Dermis blood vessel endothelial cell (primary cell): ENCODE data around the gene SLC7A4. TPM values are rescaled to one million over a fixed set of nuclear protein-coding genes. Genes with fewer than 3 reads are reported as not detected.
A peak's percentile ranks its signal among the peaks of the same experiment; 100 is the strongest.
"Not testable (repeated sequence)": the region's sequence is repeated elsewhere in the genome, so short reads cannot be mapped to it uniquely, and the experiment has no call there.

Experiments
- DNase-seq: peaks from one replicate; pipeline ENCODE4 v3.0.0; 2010
- total RNA-seq: library from RNA; depleted of rRNA; stranded (reverse); fragments of >200 nt; gene quantifications from 2 replicates; pipeline ENCODE4 v1.2.3, GENCODE V29; 2014

Gene SLC7A4, protein sequence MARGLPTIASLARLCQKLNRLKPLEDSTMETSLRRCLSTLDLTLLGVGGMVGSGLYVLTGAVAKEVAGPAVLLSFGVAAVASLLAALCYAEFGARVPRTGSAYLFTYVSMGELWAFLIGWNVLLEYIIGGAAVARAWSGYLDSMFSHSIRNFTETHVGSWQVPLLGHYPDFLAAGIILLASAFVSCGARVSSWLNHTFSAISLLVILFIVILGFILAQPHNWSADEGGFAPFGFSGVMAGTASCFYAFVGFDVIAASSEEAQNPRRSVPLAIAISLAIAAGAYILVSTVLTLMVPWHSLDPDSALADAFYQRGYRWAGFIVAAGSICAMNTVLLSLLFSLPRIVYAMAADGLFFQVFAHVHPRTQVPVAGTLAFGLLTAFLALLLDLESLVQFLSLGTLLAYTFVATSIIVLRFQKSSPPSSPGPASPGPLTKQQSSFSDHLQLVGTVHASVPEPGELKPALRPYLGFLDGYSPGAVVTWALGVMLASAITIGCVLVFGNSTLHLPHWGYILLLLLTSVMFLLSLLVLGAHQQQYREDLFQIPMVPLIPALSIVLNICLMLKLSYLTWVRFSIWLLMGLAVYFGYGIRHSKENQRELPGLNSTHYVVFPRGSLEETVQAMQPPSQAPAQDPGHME
- total RNA-seq: not detected in 2 replicates

GRCh38 chr22:21032037-21032867, at the start of gene SLC7A4:
Gene SLC7A4, minus strand, starts transcription at chr22:21032561. Its CDS starts 749 bp downstream, at chr22:21031812.
- DNase-seq: no peak

DNA sequence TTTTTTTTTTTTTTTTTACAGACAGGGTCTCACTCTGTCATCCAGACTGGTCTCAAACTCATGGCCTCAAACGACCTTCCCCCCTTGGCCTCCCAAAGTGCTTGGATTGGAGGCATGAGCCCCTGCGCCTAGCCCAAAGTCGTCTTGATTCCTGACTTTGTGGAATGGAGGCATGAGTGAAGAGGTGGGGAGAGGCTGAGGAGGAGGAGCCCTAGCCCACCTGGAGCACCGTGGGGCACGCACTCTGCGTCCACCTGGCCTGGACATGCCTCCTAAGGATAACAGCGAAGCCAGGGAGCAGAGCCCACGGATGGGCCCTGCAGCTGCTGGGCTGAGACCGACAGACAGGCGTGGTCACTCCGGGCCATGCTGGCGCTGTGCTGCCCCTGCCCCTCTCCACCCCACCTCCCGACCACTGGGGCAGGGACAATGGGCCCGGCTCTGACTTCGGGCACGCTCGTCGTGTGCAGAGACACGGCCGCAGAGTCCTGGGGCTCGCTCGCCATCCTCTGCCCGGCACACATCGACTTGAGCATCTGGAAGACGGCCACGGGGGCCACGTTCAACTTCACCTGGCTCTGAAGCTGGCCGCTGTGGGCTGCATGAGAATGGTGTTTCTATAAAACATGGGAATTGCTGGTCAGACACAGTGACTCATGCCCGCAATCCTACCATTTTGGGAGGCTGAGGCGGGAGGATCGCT, 48.2 kb upstream of the SLC7A4 start:
- DNase-seq: no peak

DNA sequence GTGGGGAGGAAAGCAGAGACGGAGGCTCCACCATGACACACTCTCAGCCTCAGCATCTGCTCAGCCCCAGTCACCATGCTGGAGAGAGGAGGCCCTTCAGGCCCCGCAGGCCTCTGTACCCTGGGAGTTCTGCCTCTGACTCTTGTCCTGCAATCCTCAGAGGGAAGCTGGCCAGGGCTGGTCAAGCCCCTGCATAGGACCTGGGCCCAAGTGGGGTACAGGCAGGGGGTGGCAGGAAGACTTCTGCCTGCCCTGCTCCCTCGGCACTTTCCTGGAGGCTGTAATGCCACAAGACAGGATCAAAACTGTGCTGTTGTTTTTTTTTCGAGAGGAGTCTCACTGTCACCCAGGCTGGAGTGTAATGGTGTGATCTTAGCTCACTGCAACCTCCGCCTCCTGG, 47.1 kb upstream of the SLC7A4 start:
- no peak for DNase-seq

DNA sequence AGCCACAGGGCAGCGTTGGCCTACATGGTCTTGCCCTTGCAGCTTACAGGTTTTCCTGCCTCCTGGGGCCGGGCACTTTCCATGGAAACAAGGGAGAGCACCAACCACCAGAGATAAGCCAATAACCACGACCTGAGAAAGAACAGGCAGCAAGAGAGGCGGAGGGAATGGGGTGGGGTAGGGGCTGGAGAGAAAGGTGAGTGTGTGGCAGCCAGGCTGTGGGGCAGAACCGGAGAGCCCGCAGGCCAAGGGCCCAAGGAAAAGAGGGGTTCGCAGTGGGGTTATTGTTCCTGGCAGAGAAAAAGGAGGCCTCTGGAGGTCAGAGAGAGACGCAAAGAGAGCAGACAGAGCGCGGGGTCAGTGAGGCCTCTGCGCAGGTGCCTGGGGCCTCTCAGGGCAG, 46.6 kb upstream of the SLC7A4 start:
- DNase-seq: no peak

DNA sequence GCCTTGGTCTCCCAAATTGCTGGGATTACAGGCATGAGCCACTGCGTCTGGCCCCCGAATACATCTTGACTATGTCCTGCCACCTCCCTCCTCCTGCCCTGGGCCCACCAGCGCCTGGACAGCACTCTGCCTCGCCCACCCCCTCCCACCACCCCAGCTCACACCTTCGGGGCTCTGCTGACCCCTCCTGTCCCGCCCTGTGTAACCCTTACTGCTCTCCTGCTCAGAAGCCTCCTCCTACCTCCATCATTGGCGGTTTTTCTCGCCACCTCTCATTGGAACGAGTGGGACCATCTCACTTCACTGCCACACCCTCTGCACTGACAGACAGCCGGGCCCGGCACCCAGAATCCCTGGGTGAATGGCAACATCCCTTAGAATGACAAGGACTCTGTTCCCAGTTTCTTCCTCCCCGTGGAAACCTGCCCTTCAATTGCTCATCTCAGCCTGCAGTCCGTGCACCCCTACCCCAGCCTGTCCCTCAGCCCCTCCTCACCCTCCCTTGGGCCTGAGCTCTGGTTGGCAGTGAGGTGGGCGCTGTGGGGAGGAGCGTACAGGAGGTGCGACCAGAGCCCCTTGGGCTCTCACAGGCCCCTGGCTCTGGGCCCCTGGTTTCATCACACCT, 45.6 kb upstream of the SLC7A4 start:
- DNase-seq: no peak

- no peak for DNase-seq
Observed at GRCh38 chr22:21076912-21077625, 44.7 kb upstream of the SLC7A4 start.

DNA sequence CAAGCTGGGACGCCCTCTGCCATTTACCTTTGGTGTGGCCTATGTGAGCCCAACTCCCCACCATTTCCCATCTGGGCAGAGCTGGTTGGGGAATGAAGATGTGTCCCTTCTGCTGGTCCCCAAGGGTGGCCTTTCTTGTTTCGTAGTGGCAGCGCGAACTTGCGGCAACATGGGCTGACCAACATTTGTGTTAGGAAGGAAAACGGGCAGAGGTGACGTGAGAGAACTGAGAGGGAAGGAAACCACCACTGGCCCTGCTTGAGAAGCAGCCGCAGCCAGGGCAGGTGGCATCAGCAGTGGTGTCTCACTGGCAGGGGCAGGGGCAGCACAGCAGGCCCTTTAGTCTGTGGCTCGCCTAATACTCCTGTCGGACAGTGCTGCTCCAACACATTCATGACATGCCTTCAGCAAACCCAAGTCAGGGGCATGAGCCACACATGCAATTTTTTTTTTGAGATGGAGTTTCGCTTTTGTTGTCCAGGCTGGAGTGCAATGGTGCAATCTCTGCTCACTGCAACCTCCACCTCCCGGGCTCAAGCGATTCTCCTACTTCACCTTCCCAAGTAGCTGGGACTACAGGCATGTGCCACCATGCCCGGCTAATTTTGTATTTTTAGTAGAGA, 43.3 kb upstream of the SLC7A4 start:
- no peak for DNase-seq

- DNase-seq: peak; percentile 9
Observed at GRCh38 chr22:21074102-21074715, 41.8 kb upstream of the SLC7A4 start.

DNA sequence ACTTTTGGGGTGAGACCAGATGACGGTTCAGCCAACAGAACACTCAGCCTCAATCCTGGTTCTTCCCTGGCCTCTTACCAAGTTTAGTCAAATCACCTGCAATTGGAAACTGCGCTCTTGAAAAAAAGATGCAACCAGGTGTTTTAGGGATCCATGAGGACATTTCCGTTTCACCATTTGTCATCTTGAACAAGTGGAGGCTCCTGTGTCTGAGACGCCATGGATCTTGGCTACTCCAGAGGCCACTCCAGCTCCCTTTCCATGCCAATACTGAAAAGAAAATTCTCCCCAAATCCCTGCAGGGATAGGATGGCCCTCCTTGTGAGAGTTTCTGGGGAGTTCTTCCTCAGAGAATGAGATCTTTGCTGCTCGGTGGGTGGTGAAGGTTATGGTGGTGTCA, 41.1 kb upstream of the SLC7A4 start:
- DNase-seq: no peak

GRCh38 chr22:21073023-21073422, 40.7 kb upstream of the SLC7A4 start:
- DNase-seq: no peak

DNA sequence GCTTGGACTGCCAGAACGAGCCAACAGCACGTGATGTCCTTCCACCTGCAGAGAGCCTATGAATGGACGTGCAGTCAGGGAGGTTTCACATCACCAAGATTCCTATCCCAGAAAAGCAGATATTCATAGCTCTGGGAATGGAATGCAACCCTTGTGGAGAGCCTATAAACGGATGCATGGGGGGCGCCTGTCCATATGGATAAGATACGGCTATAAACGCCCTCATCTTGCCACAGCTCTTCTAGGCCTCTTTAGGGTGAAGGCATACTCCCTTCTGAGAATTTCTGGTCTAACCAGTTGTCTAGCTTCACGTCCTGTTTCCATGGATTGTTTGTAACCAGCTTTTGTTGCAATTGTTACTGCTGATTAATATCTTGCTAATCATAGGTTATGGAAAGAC, 39.4 kb upstream of the SLC7A4 start:
- not testable (repeated sequence) for DNase-seq

DNA sequence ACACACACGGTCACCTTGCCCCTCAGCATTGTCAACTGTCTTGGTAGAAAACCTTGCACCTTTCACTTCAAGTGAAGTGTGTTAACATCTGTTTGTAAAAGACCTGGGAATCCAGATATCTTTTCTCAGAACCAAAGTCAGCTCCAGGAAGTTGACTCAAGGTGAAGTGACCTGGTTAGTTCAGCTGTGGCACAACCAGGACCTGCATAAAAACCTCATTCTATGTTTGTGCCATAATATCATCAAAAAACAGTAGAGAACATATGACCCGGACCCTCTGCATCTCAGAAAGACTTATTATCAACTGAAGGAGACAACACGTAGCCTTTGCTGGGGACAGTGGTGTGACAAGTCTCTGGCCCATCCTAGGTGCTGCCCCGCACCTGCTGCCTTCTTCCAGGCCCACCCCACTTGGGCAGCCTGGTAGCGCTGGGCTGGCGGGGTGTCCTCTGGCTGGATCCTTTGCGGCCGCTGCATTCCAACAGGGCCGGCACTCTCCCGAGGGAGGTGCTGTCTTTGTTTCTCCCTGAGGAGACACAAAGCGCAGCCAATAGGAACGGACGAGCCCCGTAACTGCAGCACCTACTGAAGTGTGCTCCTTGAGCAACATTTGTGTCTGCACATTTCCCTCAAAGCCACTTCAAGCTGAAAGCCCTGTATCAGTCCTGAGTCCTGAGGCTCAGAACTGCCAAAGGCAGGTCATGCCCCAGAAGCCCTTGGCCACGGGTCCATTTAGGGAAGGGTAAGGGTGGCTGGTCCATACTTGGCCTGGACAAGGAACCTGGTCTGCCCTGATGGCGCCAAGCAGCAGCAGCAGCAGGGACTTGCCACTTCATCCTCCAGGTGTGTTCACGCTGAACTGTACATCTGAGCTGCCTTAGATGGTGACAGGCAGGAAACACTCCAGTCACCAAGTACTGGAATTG, 38.6 kb upstream of the SLC7A4 start:
- DNase-seq: no peak

DNA sequence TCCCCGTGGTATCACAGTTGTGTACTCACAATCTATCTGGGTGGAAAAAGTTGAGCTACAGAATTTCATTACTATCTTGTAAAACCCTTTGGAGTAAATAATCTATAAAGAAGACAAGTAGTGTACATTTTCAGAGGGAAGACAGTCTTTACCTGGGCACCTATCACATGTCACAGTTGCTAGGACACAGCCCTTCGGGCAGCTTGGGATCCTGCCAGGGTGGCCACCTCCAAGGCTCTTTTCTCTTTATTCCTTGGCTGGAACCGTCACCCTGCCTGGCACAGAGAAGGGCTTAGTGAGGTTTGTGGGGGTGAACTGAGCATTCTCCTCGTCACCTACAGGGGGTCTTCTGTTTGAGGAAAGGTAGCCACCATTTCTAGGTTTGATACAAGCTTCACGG, 37.0 kb upstream of the SLC7A4 start:
- no peak for DNase-seq

DNA sequence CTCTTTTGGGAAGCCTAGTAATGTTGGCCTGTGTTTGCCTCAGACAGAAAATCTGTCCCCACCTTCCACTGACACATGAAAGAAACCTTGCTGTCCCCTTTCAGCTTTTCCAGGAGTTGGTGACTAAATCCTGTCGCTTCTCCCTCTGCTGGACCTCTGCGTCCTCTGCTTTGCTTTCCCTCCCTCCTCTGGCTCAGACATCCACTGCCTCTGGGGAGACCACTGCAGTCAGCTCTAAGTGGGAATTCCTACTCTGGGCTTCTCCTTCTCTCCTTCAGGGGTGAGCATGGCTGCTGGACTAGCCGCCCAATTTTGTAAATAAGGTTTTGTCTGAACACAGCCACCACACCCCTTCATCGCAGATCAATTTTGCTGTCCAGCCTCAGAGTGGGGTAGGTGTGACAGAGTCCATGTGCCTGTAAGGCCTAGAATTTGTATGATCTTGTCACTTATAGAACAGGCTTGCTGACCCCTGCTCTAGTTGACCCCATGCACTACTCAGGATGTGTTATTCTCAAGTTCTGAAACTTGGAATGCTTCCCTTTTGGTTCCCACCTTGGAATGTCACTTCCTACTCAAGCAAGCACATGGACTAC, 36.4 kb upstream of the SLC7A4 start:
- DNase-seq: no peak

- DNase-seq: no peak
Observed at GRCh38 chr22:21067901-21068680, 35.7 kb upstream of the SLC7A4 start.

DNA sequence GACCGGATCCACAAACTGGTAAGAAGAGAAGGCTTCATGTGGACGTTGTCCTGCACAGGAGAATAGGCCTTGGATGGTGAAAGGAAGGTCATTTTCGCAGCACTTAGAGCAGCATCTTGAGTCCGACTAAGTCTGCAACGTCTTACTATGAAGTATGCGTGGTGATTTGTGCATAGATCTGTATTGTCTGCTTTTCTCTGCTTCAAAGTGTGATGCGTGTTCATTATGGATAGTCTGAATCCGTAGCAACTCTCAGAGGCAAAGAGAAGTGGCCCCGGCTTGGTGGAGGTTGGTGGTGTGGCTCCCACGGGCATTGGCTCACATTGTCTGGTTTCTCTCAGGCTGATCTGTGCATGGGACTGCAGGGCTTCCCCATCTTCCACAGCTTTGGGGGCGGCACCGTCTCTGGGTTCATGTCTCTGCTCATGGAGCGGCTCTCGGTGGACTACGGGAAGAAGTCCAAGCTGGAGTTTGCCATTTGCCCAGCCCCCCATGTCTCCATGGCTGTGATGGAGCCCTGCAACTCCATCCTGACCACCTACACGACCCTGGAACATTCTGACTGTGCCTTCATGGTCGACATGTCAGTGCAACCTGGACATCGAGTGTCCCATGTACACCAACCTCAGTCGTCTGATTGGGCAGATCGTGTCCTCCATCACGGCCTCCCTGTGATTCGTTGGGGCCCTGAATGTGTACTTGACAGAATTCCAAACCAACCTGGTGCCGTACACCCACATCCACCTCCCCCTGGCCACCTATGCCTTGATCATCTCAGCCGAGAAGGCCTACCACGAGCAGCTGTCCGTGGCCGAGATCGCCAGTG, 34.9 kb upstream of the SLC7A4 start:
- DNase-seq: no peak
